Ovary (tissue), 3 donors: ENCODE measurements around the gene SLC39A13.

Experiments
- CTCF ChIP-seq, 3 donors: fragments of 450-650 bp in 2 of 3; fragments of 200-600 bp in 1 of 3; IDR thresholded peaks; one replicate each; pipeline versions ENCODE4 v1.5.1 to v1.8.0; 2016 to 2022; ENCODE audit warnings: antibody characterized with exemption in 3 of 3, mild to moderate bottlenecking in 1 of 3
- EP300 ChIP-seq: sonication (generic); formaldehyde crosslinking; IDR thresholded peaks from one replicate; pipeline ENCODE4 v1.6.1; 2017; ENCODE audit warnings: antibody characterized with exemption
- POLR2A ChIP-seq: fragments of 450-650 bp; IDR thresholded peaks from one replicate; pipeline ENCODE4 v1.6.1; 2017; ENCODE audit warnings: antibody characterized with exemption, mild to moderate bottlenecking, moderate library complexity
- donor health status: DM: no; HTN: no; CAD: no.

GRCh38 chr11:47375020-47375419 lies 33.4 kb upstream of the SLC39A13 start:
- TF ChIP-seq CTCF (IDR thresholded peaks at IDR 0.05) (no peak), POLR2A (no peak), EP300 (no peak)
